GM23338 (cell line): Measurements from ENCODE around the gene KRT79. TPM values are rescaled to one million over a fixed set of nuclear protein-coding genes. Genes with fewer than 3 reads are reported as not detected.
"Not testable (repeated sequence)": the region's sequence is repeated elsewhere in the genome, so short reads cannot be mapped to it uniquely, and the experiment has no call there.

Source experiments
- ATAC-seq: fragments of 200-7000 bp; cut with Tn5 transposase; 3 replicates; pipeline ENCODE4 v1.9.1; 2020
- DNase-seq: peaks from one replicate; pipeline ENCODE4 v3.0.0-alpha.2; 2015; ENCODE audit warnings: low spot score
- H2AFZ ChIP-seq: fragments of 200-600 bp; sonication (generic); 2 replicates; pipeline ENCODE4 v1.8.0; 2016; ENCODE audit warnings: antibody characterized with exemption, mild to moderate bottlenecking, moderate library complexity
- H3F3A ChIP-seq: fragments of 200-600 bp; sonication (generic); replicated peaks from 2 replicates; pipeline ENCODE4 v1.8.0; 2017; ENCODE audit warnings: antibody characterized with exemption, mixed run types, low read depth
- H3K27ac ChIP-seq: fragments of 200-600 bp; sonication (generic); 2 replicates; pipeline ENCODE4 v1.6.1; 2016; ENCODE audit warnings: low read depth
- H3K27me3 ChIP-seq: fragments of 200-600 bp; sonication (generic); 2 replicates; pipeline ENCODE4 v1.8.0; 2016; ENCODE audit warnings: mild to moderate bottlenecking, mixed run types, moderate library complexity; ENCODE audit not compliant: insufficient read depth
- H3K36me3 ChIP-seq: fragments of 200-600 bp; sonication (generic); 2 replicates; pipeline ENCODE4 v1.8.0; 2016; ENCODE audit warnings: mild to moderate bottlenecking; ENCODE audit not compliant: insufficient read depth
- H3K4me1 ChIP-seq: fragments of 200-600 bp; sonication (generic); 2 replicates; pipeline ENCODE4 v1.8.0; 2016; ENCODE audit warnings: mild to moderate bottlenecking, moderate library complexity; ENCODE audit not compliant: insufficient read depth
- H3K4me2 ChIP-seq: fragments of 200-600 bp; sonication (generic); 2 replicates; pipeline ENCODE4 v1.7.1; 2017; ENCODE audit warnings: mixed run types
- H3K4me3 ChIP-seq: fragments of 200-600 bp; sonication (generic); 2 replicates; pipeline ENCODE4 v1.6.1; 2016; ENCODE audit warnings: mixed run types
- H3K79me2 ChIP-seq: fragments of 200-600 bp; sonication (generic); replicated peaks from 2 replicates; pipeline ENCODE4 v1.8.0; 2017; ENCODE audit warnings: mild to moderate bottlenecking; ENCODE audit not compliant: insufficient read depth
- H3K9me2 ChIP-seq: fragments of 200-600 bp; sonication (generic); 2 replicates; pipeline ENCODE4 v1.8.0; 2017; ENCODE audit not compliant: insufficient read depth
- H4K20me1 ChIP-seq: fragments of 200-600 bp; sonication (generic); replicated peaks from 2 replicates; pipeline ENCODE4 v1.8.0; 2017; ENCODE audit warnings: mild to moderate bottlenecking; ENCODE audit not compliant: insufficient read depth
- H3K27ac Mint-ChIP-seq: 2 replicates; pipeline ENCODE4 v1.8.0; 2020; ENCODE audit warnings: inconsistent platforms, mild to moderate bottlenecking, moderate library complexity, mixed read lengths
- H3K27me3 Mint-ChIP-seq: 3 replicates; pipeline ENCODE4 v1.8.0; 2022; ENCODE audit warnings: low read depth, mild to moderate bottlenecking, moderate library complexity, mixed read lengths, inconsistent platforms; ENCODE audit not compliant: insufficient read depth, poor library complexity
- H3K36me3 Mint-ChIP-seq: 3 replicates; pipeline ENCODE4 v1.8.0; 2021; ENCODE audit warnings: low read depth, mild to moderate bottlenecking, inconsistent platforms, moderate library complexity, mixed read lengths
- H3K4me1 Mint-ChIP-seq: 3 replicates; pipeline ENCODE4 v1.8.0; 2020; ENCODE audit warnings: mild to moderate bottlenecking, inconsistent platforms, mixed read lengths
- H3K4me3 Mint-ChIP-seq: 3 replicates; pipeline ENCODE4 v1.8.0; 2021; ENCODE audit warnings: moderate library complexity, mild to moderate bottlenecking, inconsistent platforms, mixed read lengths
- H3K9me3 Mint-ChIP-seq: 3 replicates; pipeline ENCODE4 v1.8.0; 2020; ENCODE audit warnings: moderate library complexity, mild to moderate bottlenecking, inconsistent platforms, mixed read lengths
- CREB1 ChIP-seq: fragments of 250-450 bp; sonication (Bioruptor Pico); IDR thresholded peaks from 2 replicates; pipeline ENCODE4 v1.5.0; 2020; ENCODE audit warnings: low read depth, mild to moderate bottlenecking, moderate library complexity
- CTCF ChIP-seq, 2 experiments: fragments of 200-600 bp in 1 of 2; sonication (generic) in 1 of 2; conservative IDR thresholded peaks; 2 replicates each; pipeline versions ENCODE4 v1.5.1 to v1.6.1; 2016 to 2017; ENCODE audit warnings: antibody characterized with exemption in 2 of 2, low read depth in 2 of 2, mild to moderate bottlenecking in 2 of 2, moderate library complexity in 1 of 2
- EZH2 ChIP-seq: fragments of 200-600 bp; sonication (generic); IDR thresholded peaks from one replicate; pipeline ENCODE4 v1.8.0; 2017; ENCODE audit warnings: antibody characterized with exemption, mild to moderate bottlenecking, low read depth; ENCODE audit not compliant: unreplicated experiment
- EZH2phosphoT487 ChIP-seq: fragments of 200-600 bp; sonication (generic); IDR thresholded peaks from one replicate; pipeline ENCODE4 v1.8.1; 2018; ENCODE audit warnings: antibody characterized with exemption; ENCODE audit not compliant: unreplicated experiment
- JUNB ChIP-seq: IDR thresholded peaks from one replicate; pipeline ENCODE4 v1.6.1; 2016; ENCODE audit warnings: antibody characterized with exemption; ENCODE audit not compliant: unreplicated experiment
- NANOG ChIP-seq: IDR thresholded peaks from 2 replicates; pipeline ENCODE4 v1.6.1; 2016; ENCODE audit warnings: antibody characterized with exemption, borderline replicate concordance
- POLR2AphosphoS5 ChIP-seq: IDR thresholded peaks from 2 replicates; pipeline ENCODE4 v1.6.1; 2016; ENCODE audit warnings: antibody characterized with exemption, low read depth
- STAT1 ChIP-seq: IDR thresholded peaks from one replicate; pipeline ENCODE4 v1.6.1; 2016; ENCODE audit warnings: antibody characterized with exemption; ENCODE audit not compliant: unreplicated experiment
- ZNF114 ChIP-seq: fragments of 250-450 bp; sonication (Bioruptor Pico); IDR thresholded peaks from 2 replicates; pipeline ENCODE4 v1.5.0; 2020; ENCODE audit warnings: mild to moderate bottlenecking, moderate library complexity
- ZNF331 ChIP-seq: fragments of 250-450 bp; sonication (Bioruptor Pico); IDR thresholded peaks from 2 replicates; pipeline ENCODE4 v1.5.0; 2020; ENCODE audit warnings: low read depth, mild to moderate bottlenecking, moderate library complexity
- polyA plus RNA-seq: library from polyadenylated mRNA; unstranded; fragments of >200 nt; fragmentation: Nextera tagmentation; extraction: Ambion mirVana; gene quantifications from 2 replicates; pipeline ENCODE4 v1.2.1, GENCODE V29; 2016
- total RNA-seq: library from RNA; depleted of rRNA; stranded (reverse); fragments of >200 nt; shearing (Covaris generic); gene quantifications from 2 replicates; pipeline ENCODE4 v1.2.3, GENCODE V29; 2014
- TF ChIP-seq, protein P1 (sequence below): IDR thresholded peaks from 2 replicates; pipeline ENCODE4 v1.6.1; 2016; ENCODE audit warnings: antibody characterized with exemption
- TF ChIP-seq, protein P2 (sequence below): IDR thresholded peaks from one replicate; pipeline ENCODE4 v1.6.1; 2018; ENCODE audit warnings: antibody characterized with exemption; ENCODE audit not compliant: unreplicated experiment

KRT79 gene
- total and polyA plus RNA-seq, 2 experiments from 2014 or later, result 0.21 TPM; not detected in 1

DNA sequence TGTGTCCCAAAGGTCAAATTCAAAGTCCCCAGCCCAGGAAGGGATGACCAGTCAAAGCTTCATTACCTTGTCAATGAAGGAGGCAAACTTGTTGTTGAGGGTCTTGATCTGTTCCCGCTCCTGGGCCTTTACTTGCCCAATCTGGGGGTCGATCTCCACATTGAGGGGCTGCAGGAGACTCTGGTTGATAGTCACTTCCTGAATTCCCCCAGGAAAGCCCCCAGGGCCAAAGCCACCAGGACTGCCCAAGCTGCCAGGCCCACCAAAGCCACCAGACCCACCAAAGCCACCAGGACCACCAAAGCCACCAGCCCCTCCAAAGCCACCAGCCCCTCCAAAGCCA is 38.8 kb downstream of the KRT79 start:
- H3F3A ChIP-seq, H3K27me3 ChIP-seq, H3K79me2 ChIP-seq, H3K4me3 Mint-ChIP-seq, H3K27ac ChIP-seq, DNase-seq, H3K9me3 Mint-ChIP-seq, ATAC-seq, H3K27ac Mint-ChIP-seq, H2AFZ ChIP-seq, H3K4me2 ChIP-seq, H4K20me1 ChIP-seq, H3K9me2 ChIP-seq, H3K4me3 ChIP-seq, H3K36me3 Mint-ChIP-seq, H3K36me3 ChIP-seq: not testable (repeated sequence)
- H3K4me1 ChIP-seq, result peaks cover 12% of the 10 kb centered on the region
- Mint-ChIP-seq H3K27me3 (peaks cover 13% of the 10 kb centered on the region), H3K4me1 (peaks cover 14% of the 10 kb centered on the region)

GRCh38 chr12:52794479-52795331 is 39.4 kb downstream of the KRT79 start:
- Histone ChIP-seq H3K27me3 (no peaks in the 10 kb centered on the region), H3K4me1 (peaks cover 6% of the 10 kb centered on the region), H2AFZ (no peak overlapping the region), H3F3A (no peaks in the 10 kb centered on the region), H4K20me1 (no peaks in the 10 kb centered on the region), H3K36me3 (no peaks in the 10 kb centered on the region), H3K9me2 (peaks cover 7% of the 10 kb centered on the region), H3K4me2 (no peak overlapping the region), H3K79me2 (no peaks in the 10 kb centered on the region), H3K4me3 (no peak overlapping the region), H3K27ac (no peak overlapping the region)
- Mint-ChIP-seq H3K4me3 (no peak overlapping the region), H3K36me3 (no peaks in the 10 kb centered on the region), H3K27ac (no peak overlapping the region), H3K9me3 (no peaks in the 10 kb centered on the region), H3K27me3 (peaks cover 13% of the 10 kb centered on the region), H3K4me1 (peaks cover 9% of the 10 kb centered on the region)
- ATAC-seq (no peak), DNase-seq (no peak)
- TF ChIP-seq POLR2AphosphoS5 (no peak), STAT1 (no peak), CREB1 (no peak), EZH2 (no peak), NANOG (no peak), ZNF331 (CRISPR knock-in tag) (no peak), EZH2phosphoT487 (no peak), CTCF (conservative IDR thresholded peaks at IDR 0.05; ENCODE audit: low read depth in 2 of 2) (no peak), ZNF114 (CRISPR knock-in tag) (no peak), JUNB (no peak)
- TF ChIP-seq, protein P1, sequence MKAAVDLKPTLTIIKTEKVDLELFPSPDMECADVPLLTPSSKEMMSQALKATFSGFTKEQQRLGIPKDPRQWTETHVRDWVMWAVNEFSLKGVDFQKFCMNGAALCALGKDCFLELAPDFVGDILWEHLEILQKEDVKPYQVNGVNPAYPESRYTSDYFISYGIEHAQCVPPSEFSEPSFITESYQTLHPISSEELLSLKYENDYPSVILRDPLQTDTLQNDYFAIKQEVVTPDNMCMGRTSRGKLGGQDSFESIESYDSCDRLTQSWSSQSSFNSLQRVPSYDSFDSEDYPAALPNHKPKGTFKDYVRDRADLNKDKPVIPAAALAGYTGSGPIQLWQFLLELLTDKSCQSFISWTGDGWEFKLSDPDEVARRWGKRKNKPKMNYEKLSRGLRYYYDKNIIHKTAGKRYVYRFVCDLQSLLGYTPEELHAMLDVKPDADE, result no peak
- TF ChIP-seq, protein P2, sequence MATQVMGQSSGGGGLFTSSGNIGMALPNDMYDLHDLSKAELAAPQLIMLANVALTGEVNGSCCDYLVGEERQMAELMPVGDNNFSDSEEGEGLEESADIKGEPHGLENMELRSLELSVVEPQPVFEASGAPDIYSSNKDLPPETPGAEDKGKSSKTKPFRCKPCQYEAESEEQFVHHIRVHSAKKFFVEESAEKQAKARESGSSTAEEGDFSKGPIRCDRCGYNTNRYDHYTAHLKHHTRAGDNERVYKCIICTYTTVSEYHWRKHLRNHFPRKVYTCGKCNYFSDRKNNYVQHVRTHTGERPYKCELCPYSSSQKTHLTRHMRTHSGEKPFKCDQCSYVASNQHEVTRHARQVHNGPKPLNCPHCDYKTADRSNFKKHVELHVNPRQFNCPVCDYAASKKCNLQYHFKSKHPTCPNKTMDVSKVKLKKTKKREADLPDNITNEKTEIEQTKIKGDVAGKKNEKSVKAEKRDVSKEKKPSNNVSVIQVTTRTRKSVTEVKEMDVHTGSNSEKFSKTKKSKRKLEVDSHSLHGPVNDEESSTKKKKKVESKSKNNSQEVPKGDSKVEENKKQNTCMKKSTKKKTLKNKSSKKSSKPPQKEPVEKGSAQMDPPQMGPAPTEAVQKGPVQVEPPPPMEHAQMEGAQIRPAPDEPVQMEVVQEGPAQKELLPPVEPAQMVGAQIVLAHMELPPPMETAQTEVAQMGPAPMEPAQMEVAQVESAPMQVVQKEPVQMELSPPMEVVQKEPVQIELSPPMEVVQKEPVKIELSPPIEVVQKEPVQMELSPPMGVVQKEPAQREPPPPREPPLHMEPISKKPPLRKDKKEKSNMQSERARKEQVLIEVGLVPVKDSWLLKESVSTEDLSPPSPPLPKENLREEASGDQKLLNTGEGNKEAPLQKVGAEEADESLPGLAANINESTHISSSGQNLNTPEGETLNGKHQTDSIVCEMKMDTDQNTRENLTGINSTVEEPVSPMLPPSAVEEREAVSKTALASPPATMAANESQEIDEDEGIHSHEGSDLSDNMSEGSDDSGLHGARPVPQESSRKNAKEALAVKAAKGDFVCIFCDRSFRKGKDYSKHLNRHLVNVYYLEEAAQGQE, result no peak
